ENCODE measurements around the gene ADAM12.

Gene ADAM12

GRCh38 chr10:126375299-126375698, 13.0 kb downstream of the ADAM12 start:
- DNase-seq (ENCODE audit: extremely low spot score) = no peak
- CTCF ChIA-PET = no interaction called here
- POLR2A ChIA-PET = no interaction called here
- TF ChIP-seq, protein P1, sequence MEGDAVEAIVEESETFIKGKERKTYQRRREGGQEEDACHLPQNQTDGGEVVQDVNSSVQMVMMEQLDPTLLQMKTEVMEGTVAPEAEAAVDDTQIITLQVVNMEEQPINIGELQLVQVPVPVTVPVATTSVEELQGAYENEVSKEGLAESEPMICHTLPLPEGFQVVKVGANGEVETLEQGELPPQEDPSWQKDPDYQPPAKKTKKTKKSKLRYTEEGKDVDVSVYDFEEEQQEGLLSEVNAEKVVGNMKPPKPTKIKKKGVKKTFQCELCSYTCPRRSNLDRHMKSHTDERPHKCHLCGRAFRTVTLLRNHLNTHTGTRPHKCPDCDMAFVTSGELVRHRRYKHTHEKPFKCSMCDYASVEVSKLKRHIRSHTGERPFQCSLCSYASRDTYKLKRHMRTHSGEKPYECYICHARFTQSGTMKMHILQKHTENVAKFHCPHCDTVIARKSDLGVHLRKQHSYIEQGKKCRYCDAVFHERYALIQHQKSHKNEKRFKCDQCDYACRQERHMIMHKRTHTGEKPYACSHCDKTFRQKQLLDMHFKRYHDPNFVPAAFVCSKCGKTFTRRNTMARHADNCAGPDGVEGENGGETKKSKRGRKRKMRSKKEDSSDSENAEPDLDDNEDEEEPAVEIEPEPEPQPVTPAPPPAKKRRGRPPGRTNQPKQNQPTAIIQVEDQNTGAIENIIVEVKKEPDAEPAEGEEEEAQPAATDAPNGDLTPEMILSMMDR (IDR thresholded peaks at IDR 0.05; ENCODE audit: control extremely low read depth, extremely low read depth, low read depth, missing control alignments) = no peak

- TF ChIP-seq, protein P1 (IDR thresholded peaks at IDR 0.05; ENCODE audit: control extremely low read depth, extremely low read depth, low read depth, missing control alignments) = no peak
- DNase-seq (ENCODE audit: extremely low spot score) = no peak
- ChIA-PET POLR2A (no interaction called here), CTCF (interaction anchor here (1.7 kb wide), 1 partner anchor 10 kb away, joined by 3 read pairs; no protein-coding TSS in a partner anchor)
Measured at GRCh38 chr10:126374435-126374834, 13.8 kb downstream of the ADAM12 start.

- TF ChIP-seq, protein P1 (IDR thresholded peaks at IDR 0.05; ENCODE audit: control extremely low read depth, extremely low read depth, low read depth, missing control alignments) = no peak
- ChIA-PET CTCF (interaction anchor here (0.8 to 1.7 kb wide), 2 partner anchors 11 to 13 kb away, joined by 3 read pairs; no protein-coding TSS in a partner anchor), POLR2A (no interaction called here)
- no peak for DNase-seq (ENCODE audit: extremely low spot score)
Measured at GRCh38 chr10:126373972-126374371, 14.3 kb downstream of the ADAM12 start.

DNA sequence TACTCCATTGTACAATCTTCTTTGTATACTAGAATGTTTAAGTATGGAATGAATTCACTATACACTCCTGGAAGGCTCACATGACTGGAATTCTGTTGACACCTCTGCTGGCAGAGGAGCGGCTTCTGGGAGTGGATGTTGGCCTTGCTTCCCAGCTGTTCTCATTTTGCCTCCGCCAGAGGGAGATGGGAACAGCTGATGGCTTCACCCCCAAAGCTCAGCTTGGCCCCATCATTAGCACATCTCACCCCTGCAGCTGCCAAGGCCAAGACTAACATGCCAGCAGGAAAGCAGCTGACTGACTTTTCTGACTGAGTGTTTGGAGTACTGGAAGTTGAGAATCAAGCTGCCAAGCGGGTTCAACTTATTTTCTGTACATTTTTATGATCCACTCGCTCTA, 15.1 kb downstream of the ADAM12 start:
- CTCF ChIA-PET = interaction anchor here (0.8 to 1.7 kb wide), 2 partner anchors 12 kb away, joined by 3 read pairs; no protein-coding TSS in a partner anchor
- TF ChIP-seq, protein P1 (IDR thresholded peaks at IDR 0.05; ENCODE audit: control extremely low read depth, extremely low read depth, low read depth, missing control alignments) = no peak
- DNase-seq (ENCODE audit: extremely low spot score) = no peak
- POLR2A ChIA-PET = no interaction called here

DNA sequence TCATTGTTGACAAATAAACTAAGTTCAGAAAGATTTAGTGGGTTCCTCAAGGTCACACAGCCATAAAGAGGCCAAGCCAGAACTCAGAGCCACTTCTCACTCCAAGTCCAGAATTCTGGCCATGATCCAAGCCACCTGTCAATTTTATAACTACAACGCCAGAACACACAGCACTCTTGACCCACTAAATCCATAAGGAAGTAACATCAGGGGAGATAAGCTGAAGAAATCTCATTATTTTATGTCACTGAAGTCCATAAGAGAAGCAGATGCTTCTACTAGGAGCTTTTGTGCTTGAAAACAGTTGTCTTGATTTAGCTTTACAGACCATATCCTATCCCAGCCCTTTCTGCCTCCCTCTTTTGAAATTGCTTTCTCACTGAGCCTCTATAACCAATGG, 15.9 kb downstream of the ADAM12 start:
- ChIA-PET CTCF (no interaction called here), POLR2A (no interaction called here)
- DNase-seq (ENCODE audit: extremely low spot score) = no peak
- TF ChIP-seq, protein P1 (IDR thresholded peaks at IDR 0.05; ENCODE audit: control extremely low read depth, extremely low read depth, low read depth, missing control alignments) = no peak

DNA sequence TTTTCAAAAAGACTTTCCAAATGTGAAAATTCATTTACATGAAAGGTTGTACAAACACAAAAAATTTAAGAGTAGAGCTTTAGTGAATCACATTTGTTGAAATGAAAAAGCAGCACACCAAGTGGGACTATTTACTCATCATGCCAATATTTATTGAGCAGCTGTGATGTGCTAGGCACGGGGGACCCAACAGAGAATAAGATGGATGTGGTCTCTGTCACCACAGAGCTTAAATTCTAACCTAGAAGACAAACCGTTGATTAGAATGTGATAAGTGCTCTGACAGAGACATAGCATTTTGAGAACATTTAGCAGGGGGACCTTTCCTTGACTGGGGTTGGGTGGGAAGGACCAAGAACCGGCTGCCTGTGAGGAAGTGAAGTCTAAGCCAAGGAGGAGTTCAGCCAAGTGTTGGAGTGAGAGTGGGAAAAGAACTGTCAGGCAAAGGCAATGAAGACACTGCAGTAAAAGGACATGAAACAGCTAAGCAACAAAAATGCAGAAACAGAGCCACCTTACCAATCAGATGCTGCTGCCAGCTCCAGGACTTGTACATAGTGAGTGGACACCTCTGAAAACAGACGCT, 19.1 kb downstream of the ADAM12 start:
- ChIA-PET POLR2A (no interaction called here), CTCF (interaction anchor here (1.4 kb wide), 1 partner anchor 13 kb away, joined by 3 read pairs; no protein-coding TSS in a partner anchor)
- TF ChIP-seq, protein P1 (IDR thresholded peaks at IDR 0.05; ENCODE audit: control extremely low read depth, extremely low read depth, low read depth, missing control alignments) = no peak
- no peak for DNase-seq (ENCODE audit: extremely low spot score)
